ENCODE results near the gene TRMT112. TPM values are rescaled to one million over a fixed set of nuclear protein-coding genes. Genes with fewer than 3 reads are reported as not detected.

Gene TRMT112
- total and polyA plus RNA-seq, 12 donors, result 286 to 991 (median 397) TPM

GRCh38 chr11:64299847-64300648 is 17.3 kb downstream of the TRMT112 start, which contains the start of gene CATSPERZ:
CATSPERZ (plus strand) TSS chr11:64300358; CDS start chr11:64300411, 53 bp downstream.
- Histone ChIP-seq H3K27ac (no peak within 1 kb of the TSS), H3K36me3 (replicated peaks in 1 of 2) (no peaks in the 10 kb centered on the region), H3K4me3 (peak within 1 kb of the TSS in 2 of 4 donors; percentile 30 to 43), H3K9me3 (replicated peaks in 1 of 3) (no peaks in the 10 kb centered on the region), H3K27me3 (peaks cover 36% of the 10 kb centered on the region), H3K4me1 (replicated peaks in 1 of 2) (peaks cover 24 to 35% of the 10 kb centered on the region in 2 donors)
- no peak for TF ChIP-seq POLR2A (IDR thresholded peaks at IDR 0.05)
- TF ChIP-seq CTCF (IDR thresholded peaks at IDR 0.05), result no peak
- 11 to 14% (median 12%) methylated on average over 26 to 54 of the region's 54 CpGs for WGBS, 4 donors
- peak in 1 of 7 donors; percentile 54 for DNase-seq
- intact Hi-C loops (cut with DNase I), result loop anchor here (2.0 to 10.0 kb wide), 3 partner anchors 93 to 295 kb away; partner anchors contain the start of gene FERMT3 (in 1 of the 2)

GRCh38 chr11:64298966-64299846 is 18.2 kb downstream of the TRMT112 start:
- Histone ChIP-seq H3K27ac (no peak overlapping the region), H3K27me3 (peaks cover 36% of the 10 kb centered on the region), H3K4me3 (peak overlapping the region in 2 of 4 donors; percentile 30 to 43), H3K4me1 (replicated peaks in 1 of 2) (peaks cover 23 to 30% of the 10 kb centered on the region in 2 donors), H3K36me3 (replicated peaks in 1 of 2) (no peaks in the 10 kb centered on the region), H3K9me3 (replicated peaks in 1 of 3) (no peaks in the 10 kb centered on the region)
- peak in 6 of 7 donors; percentile 62 to 75 (median 74) for DNase-seq
- TF ChIP-seq CTCF (IDR thresholded peaks at IDR 0.05) (no peak), POLR2A (IDR thresholded peaks at IDR 0.05) (peak in 1 of 2 donors; percentile 8)
- intact Hi-C loops (cut with DNase I), result loop anchor here in 1 of 2 donors (5.0 to 10.0 kb wide), 2 partner anchors 92 to 294 kb away; partner anchors contain the start of gene FERMT3
- WGBS, 4 donors, result 3 to 44% (median 11%) methylated on average over 3 to 60 of the region's 60 CpGs

GRCh38 chr11:64297699-64298358 is 19.5 kb downstream of the TRMT112 start:
- no peak for DNase-seq
- TF ChIP-seq POLR2A (IDR thresholded peaks at IDR 0.05), result no peak
- intact Hi-C loops (cut with DNase I), result loop anchor here in 1 of 2 donors (5.0 to 10.0 kb wide), 2 partner anchors 91 to 293 kb away; partner anchors contain the start of gene FERMT3
- 56 to 62% (median 59%) methylated on average over 16 to 18 of the region's 18 CpGs for WGBS, 4 donors
- peaks cover 20 to 25% of the 10 kb centered on the region in 2 donors for H3K4me1 ChIP-seq (replicated peaks in 1 of 2)
- no peaks in the 10 kb centered on the region for H3K9me3 ChIP-seq (replicated peaks in 1 of 3)
- H3K27ac ChIP-seq, result no peak overlapping the region
- no peak overlapping the region for H3K4me3 ChIP-seq
- H3K36me3 ChIP-seq (replicated peaks in 1 of 2), result no peaks in the 10 kb centered on the region
- H3K27me3 ChIP-seq, result peaks cover 43% of the 10 kb centered on the region
